ENCODE measurements around the gene NOS3. TPM values are rescaled to one million over a fixed set of nuclear protein-coding genes. Genes with fewer than 3 reads are reported as not detected.

Gene NOS3
- total and polyA plus RNA-seq, 9 of the 15 experiments (the other 6 are each of a cell fraction or from before 2014, with no cell fraction given): 1.1 to 121 (median 23.6) TPM

DNA sequence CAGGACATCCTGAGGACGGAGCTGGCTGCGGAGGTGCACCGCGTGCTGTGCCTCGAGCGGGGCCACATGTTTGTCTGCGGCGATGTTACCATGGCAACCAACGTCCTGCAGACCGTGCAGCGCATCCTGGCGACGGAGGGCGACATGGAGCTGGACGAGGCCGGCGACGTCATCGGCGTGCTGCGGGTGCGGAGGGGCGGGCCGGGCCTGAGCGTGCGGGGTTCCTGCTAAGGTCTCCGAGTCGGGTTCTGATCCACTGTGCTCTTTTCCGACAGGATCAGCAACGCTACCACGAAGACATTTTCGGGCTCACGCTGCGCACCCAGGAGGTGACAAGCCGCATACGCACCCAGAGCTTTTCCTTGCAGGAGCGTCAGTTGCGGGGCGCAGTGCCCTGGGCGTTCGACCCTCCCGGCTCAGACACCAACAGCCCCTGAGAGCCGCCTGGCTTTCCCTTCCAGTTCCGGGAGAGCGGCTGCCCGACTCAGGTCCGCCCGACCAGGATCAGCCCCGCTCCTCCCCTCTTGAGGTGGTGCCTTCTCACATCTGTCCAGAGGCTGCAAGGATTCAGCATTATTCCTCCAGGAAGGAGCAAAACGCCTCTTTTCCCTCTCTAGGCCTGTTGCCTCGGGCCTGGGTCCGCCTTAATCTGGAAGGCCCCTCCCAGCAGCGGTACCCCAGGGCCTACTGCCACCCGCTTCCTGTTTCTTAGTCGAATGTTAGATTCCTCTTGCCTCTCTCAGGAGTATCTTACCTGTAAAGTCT is 23.1 kb downstream of the NOS3 start:
- FAIRE-seq: no peak
- intact Hi-C loops (cut with micrococcal nuclease): loop anchor here (10.0 kb wide), 1 partner anchor 161 kb away; no protein-coding TSS in a partner anchor
- H3K9ac ChIP-seq (ENCODE audit: insufficient read depth in 1 of 2, low read depth in 2 of 2, low read length in 2 of 2): no peak overlapping the region

More for the DNA sequence above, 23.1 kb downstream of the NOS3 start:
- TF ChIP-seq ZNF644 (tag; IDR thresholded peaks at IDR 0.05; ENCODE audit: low read depth): no peak
- TF ChIP-seq, protein P1, sequence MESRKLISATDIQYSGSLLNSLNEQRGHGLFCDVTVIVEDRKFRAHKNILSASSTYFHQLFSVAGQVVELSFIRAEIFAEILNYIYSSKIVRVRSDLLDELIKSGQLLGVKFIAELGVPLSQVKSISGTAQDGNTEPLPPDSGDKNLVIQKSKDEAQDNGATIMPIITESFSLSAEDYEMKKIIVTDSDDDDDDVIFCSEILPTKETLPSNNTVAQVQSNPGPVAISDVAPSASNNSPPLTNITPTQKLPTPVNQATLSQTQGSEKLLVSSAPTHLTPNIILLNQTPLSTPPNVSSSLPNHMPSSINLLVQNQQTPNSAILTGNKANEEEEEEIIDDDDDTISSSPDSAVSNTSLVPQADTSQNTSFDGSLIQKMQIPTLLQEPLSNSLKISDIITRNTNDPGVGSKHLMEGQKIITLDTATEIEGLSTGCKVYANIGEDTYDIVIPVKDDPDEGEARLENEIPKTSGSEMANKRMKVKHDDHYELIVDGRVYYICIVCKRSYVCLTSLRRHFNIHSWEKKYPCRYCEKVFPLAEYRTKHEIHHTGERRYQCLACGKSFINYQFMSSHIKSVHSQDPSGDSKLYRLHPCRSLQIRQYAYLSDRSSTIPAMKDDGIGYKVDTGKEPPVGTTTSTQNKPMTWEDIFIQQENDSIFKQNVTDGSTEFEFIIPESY (CRISPR knock-in tag; IDR thresholded peaks at IDR 0.05): peak; percentile 61; the same call in 1 of the 2 replicates
- peak; percentile 61; the same call in 1 of the 2 replicates for TF ChIP-seq POLR2G (IDR thresholded peaks at IDR 0.05; ENCODE audit: low read depth, low read length)
- peak; percentile 53 for TF ChIP-seq RBFOX2 (IDR thresholded peaks at IDR 0.05; ENCODE audit: low read depth, low read length)
- no peaks in the 10 kb centered on the region for H3K9me3 ChIP-seq (replicated peaks; ENCODE audit: control insufficient read depth, insufficient read depth, low read depth, low read length)
- whole genome bisulfite sequencing (ENCODE audit: insufficient coverage, low coverage, missing lambda C conversion rate): 92% methylated on average over 40 of the region's 55 CpGs
- no peak overlapping the region for H3K4me3 ChIP-seq
- peaks cover 40% of the 10 kb centered on the region; the same call in 2 of the 3 replicates for H3K36me3 ChIP-seq (ENCODE audit: control insufficient read depth, insufficient read depth, low read length)
- H3K4me1 ChIP-seq (replicated peaks in 1 of 2; ENCODE audit: control insufficient read depth in 2 of 2, insufficient read depth in 2 of 2, low read length in 2 of 2): peaks cover 44 to 84% of the 10 kb centered on the region in 2 experiments
- no peak overlapping the region for H2AFZ ChIP-seq (ENCODE audit: low read depth, low read length)
- ChIA-PET CTCF (ENCODE audit: low intra/inter-chr PET ratio) (no interaction called here), POLR2A (interaction anchor here (1.2 to 1.4 kb wide), 2 partner anchors 8 to 21 kb away, joined by 3 to 4 read pairs; no protein-coding TSS in a partner anchor)
- no peak overlapping the region for H3K4me2 ChIP-seq (ENCODE audit: insufficient read depth, low read length)
- H3K9me1 ChIP-seq (ENCODE audit: control insufficient read depth, insufficient read depth, low read length): no peaks in the 10 kb centered on the region
- DNase-seq (ENCODE audit: extremely low read depth in 1 of 4, low spot score in 3 of 4) (peak in 2 of 4 experiments; percentile 39 to 57), ATAC-seq (no peak)
- in situ Hi-C loops (cut with MboI): no loop called here
- BruUV-seq (replicated peaks): no TSS peak
- H3K27ac ChIP-seq (ENCODE audit: extremely low read depth, low read depth, low read length): no peak overlapping the region
- H3K27me3 ChIP-seq (ENCODE audit: control insufficient read depth in 2 of 2, insufficient read depth in 2 of 2, low read length in 2 of 2): no peaks in the 10 kb centered on the region; a peak in 1 of 5 replicates
- peaks cover 42% of the 10 kb centered on the region for H3K79me2 ChIP-seq (ENCODE audit: control insufficient read depth, insufficient read depth, low read length)
- H4K20me1 ChIP-seq (replicated peaks; ENCODE audit: control insufficient read depth, insufficient read depth, low read length): no peaks in the 10 kb centered on the region

All from K562 (cell line).